DOHH2 (cell line): ENCODE measurements around the gene MB21D2.

Experiments used
- H3F3A ChIP-seq: fragments of 200-600 bp; sonication (generic), shearing (Covaris generic); 2 replicates; pipeline ENCODE4 v1.6.0; 2016; ENCODE audit warnings: antibody characterized with exemption, mild to moderate bottlenecking; ENCODE audit not compliant: control insufficient read depth, insufficient read depth
- H3K27ac ChIP-seq: fragments of 200-600 bp; sonication (generic); 2 replicates; pipeline ENCODE4 v1.5.1; 2014; ENCODE audit warnings: low read depth, mild to moderate bottlenecking, low read length, moderate library complexity
- H3K27me3 ChIP-seq: fragments of 200-600 bp; sonication (generic); 2 replicates; pipeline ENCODE4 v1.6.1; 2014; ENCODE audit warnings: mild to moderate bottlenecking, low read length, mixed read lengths; ENCODE audit not compliant: control insufficient read depth
- H3K36me3 ChIP-seq: fragments of 200-600 bp; sonication (generic); 2 replicates; pipeline ENCODE4 v1.6.1; 2014; ENCODE audit warnings: mild to moderate bottlenecking, low read length, moderate library complexity, mixed read lengths; ENCODE audit not compliant: control insufficient read depth
- H3K4me1 ChIP-seq: fragments of 200-600 bp; sonication (generic); 2 replicates; pipeline ENCODE4 v1.6.1; 2014; ENCODE audit warnings: mild to moderate bottlenecking, low read length, mixed read lengths; ENCODE audit not compliant: control insufficient read depth
- H3K4me2 ChIP-seq: fragments of 200-600 bp; sonication (generic); 2 replicates; pipeline ENCODE4 v1.6.0; 2014; ENCODE audit warnings: mild to moderate bottlenecking, low read length, moderate library complexity
- H3K4me3 ChIP-seq: fragments of 200-600 bp; sonication (generic); 2 replicates; pipeline ENCODE4 v1.5.1; 2014; ENCODE audit warnings: mild to moderate bottlenecking, low read length, mixed read lengths
- H3K79me2 ChIP-seq: fragments of 200-600 bp; sonication (generic); 2 replicates; pipeline ENCODE4 v1.6.1; 2014; ENCODE audit warnings: mild to moderate bottlenecking, low read length, mixed read lengths; ENCODE audit not compliant: control insufficient read depth
- H3K9me2 ChIP-seq: fragments of 200-600 bp; sonication (generic); replicated peaks from 2 replicates; pipeline ENCODE4 v1.6.1; 2014; ENCODE audit warnings: mild to moderate bottlenecking, low read length, mixed read lengths; ENCODE audit not compliant: control insufficient read depth
- H3K9me3 ChIP-seq: fragments of 200-600 bp; sonication (generic); 2 replicates; pipeline ENCODE4 v1.6.1; 2014; ENCODE audit warnings: antibody characterized with exemption, low read length, mixed read lengths; ENCODE audit not compliant: control insufficient read depth, insufficient read depth
- H4K20me1 ChIP-seq: fragments of 200-600 bp; sonication (generic); 2 replicates; pipeline ENCODE4 v1.6.0; 2014; ENCODE audit warnings: low read depth, mild to moderate bottlenecking, antibody characterized with exemption, low read length, moderate library complexity; ENCODE audit not compliant: control insufficient read depth, insufficient read depth
- EZH2phosphoT487 ChIP-seq: fragments of 200-600 bp; sonication (generic); IDR thresholded peaks from 2 replicates; pipeline ENCODE4 v1.6.1; 2017; ENCODE audit warnings: borderline replicate concordance, mild to moderate bottlenecking, antibody characterized with exemption, low read length, moderate library complexity, mixed read lengths
- TF ChIP-seq, protein P1 (sequence below): fragments of 200-600 bp; sonication (generic); IDR thresholded peaks from one replicate; pipeline ENCODE4 v1.5.1; 2014; ENCODE audit warnings: antibody characterized with exemption, mild to moderate bottlenecking, low read depth, low read length; ENCODE audit not compliant: poor library complexity, severe bottlenecking

MB21D2 gene

DNA sequence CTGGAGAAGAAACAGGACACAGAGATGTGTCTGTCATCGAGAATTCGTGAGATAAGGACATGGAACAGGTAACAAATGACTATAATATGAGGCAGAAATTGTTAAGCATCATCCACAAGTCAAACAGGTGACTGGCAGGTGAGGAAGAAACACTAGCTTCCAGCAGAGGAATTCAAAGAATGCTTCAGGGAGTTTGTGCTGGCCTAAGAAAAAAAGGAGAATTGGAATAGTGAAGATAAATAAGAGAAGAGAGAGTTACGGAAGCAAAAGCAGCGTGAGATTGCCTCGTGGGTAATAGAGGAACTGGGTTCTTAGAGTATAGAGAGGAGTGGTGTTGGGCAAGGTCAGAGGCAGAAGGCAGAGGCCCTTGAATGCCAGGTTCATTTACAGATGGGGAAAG, 167.5 kb downstream of the MB21D2 start:
- Histone ChIP-seq H3K27me3 (no peaks in the 10 kb centered on the region), H4K20me1 (no peaks in the 10 kb centered on the region), H3K4me1 (no peaks in the 10 kb centered on the region), H3K79me2 (no peaks in the 10 kb centered on the region), H3K4me3 (no peak overlapping the region), H3K9me2 (no peaks in the 10 kb centered on the region), H3K36me3 (no peaks in the 10 kb centered on the region), H3K27ac (no peak overlapping the region), H3K9me3 (no peaks in the 10 kb centered on the region), H3F3A (no peaks in the 10 kb centered on the region), H3K4me2 (no peak overlapping the region)
- TF ChIP-seq, protein P1, sequence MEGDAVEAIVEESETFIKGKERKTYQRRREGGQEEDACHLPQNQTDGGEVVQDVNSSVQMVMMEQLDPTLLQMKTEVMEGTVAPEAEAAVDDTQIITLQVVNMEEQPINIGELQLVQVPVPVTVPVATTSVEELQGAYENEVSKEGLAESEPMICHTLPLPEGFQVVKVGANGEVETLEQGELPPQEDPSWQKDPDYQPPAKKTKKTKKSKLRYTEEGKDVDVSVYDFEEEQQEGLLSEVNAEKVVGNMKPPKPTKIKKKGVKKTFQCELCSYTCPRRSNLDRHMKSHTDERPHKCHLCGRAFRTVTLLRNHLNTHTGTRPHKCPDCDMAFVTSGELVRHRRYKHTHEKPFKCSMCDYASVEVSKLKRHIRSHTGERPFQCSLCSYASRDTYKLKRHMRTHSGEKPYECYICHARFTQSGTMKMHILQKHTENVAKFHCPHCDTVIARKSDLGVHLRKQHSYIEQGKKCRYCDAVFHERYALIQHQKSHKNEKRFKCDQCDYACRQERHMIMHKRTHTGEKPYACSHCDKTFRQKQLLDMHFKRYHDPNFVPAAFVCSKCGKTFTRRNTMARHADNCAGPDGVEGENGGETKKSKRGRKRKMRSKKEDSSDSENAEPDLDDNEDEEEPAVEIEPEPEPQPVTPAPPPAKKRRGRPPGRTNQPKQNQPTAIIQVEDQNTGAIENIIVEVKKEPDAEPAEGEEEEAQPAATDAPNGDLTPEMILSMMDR: no peak
- no peak for TF ChIP-seq EZH2phosphoT487

DNA sequence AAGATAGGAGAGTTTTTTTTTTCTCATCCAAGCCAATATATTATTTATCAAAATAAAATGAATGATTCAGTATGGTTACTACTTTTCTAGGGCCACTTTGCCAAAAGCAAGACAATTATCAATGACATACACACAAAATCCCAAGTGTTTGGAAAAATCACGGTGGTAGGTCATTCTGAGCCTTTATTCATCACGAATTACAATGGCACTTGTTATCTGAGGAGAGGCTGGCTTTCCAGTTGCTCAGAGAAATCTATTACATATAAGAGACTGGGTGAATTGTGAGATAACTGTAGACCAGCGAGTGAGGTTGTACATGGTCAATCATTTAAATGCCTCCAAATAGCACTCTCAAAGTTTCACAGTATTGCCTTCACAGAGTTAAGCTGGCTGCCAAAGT, 169.9 kb downstream of the MB21D2 start:
- Histone ChIP-seq H4K20me1 (no peaks in the 10 kb centered on the region), H3K9me3 (no peaks in the 10 kb centered on the region), H3F3A (no peaks in the 10 kb centered on the region), H3K4me1 (no peaks in the 10 kb centered on the region), H3K79me2 (no peaks in the 10 kb centered on the region), H3K9me2 (no peaks in the 10 kb centered on the region), H3K4me3 (no peak overlapping the region), H3K27ac (no peak overlapping the region), H3K4me2 (no peak overlapping the region), H3K36me3 (no peaks in the 10 kb centered on the region), H3K27me3 (no peaks in the 10 kb centered on the region)
- no peak for TF ChIP-seq EZH2phosphoT487
- TF ChIP-seq, protein P1: no peak

DNA sequence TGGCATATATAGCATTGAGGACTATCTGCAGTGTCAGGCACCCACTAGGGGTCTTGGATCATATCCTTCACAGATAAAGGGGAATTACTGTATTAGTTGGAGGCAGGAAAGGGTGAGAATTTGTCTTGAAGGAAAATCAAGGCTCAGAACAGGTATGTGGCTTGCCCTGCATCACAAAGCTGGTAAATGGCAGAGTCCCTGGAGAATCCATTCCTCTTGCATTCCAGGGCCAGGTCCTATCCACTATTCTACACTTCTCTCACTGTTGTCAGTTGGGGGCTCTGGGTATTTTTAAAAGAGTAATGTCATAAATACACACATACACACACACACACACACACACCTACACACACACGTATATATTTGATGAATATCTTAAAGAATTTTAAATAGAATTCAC, 170.5 kb downstream of the MB21D2 start:
- no peaks in the 10 kb centered on the region for H3K79me2 ChIP-seq
- H4K20me1 ChIP-seq: no peaks in the 10 kb centered on the region
- no peaks in the 10 kb centered on the region for H3K9me3 ChIP-seq
- H3K36me3 ChIP-seq: no peaks in the 10 kb centered on the region
- TF ChIP-seq, protein P1: no peak
- TF ChIP-seq EZH2phosphoT487: no peak
- H3K4me2 ChIP-seq: no peak overlapping the region
- no peaks in the 10 kb centered on the region for H3K27me3 ChIP-seq
- H3F3A ChIP-seq: no peaks in the 10 kb centered on the region
- H3K9me2 ChIP-seq: no peaks in the 10 kb centered on the region
- no peak overlapping the region for H3K27ac ChIP-seq
- H3K4me1 ChIP-seq: no peaks in the 10 kb centered on the region
- no peak overlapping the region for H3K4me3 ChIP-seq
